NCI-H526 treated with DMSO at 0.1 percent for 48 hours (cell line): Measurements from ENCODE around the gene UPP1.
"Not testable (repeated sequence)": the region's sequence is repeated elsewhere in the genome, so short reads cannot be mapped to it uniquely, and the experiment has no call there.

Source experiments
- DNase-seq: peaks from one replicate; lab custom pipeline; 2025; lab: John Stamatoyannopoulos, UW

The UPP1 gene

DNA sequence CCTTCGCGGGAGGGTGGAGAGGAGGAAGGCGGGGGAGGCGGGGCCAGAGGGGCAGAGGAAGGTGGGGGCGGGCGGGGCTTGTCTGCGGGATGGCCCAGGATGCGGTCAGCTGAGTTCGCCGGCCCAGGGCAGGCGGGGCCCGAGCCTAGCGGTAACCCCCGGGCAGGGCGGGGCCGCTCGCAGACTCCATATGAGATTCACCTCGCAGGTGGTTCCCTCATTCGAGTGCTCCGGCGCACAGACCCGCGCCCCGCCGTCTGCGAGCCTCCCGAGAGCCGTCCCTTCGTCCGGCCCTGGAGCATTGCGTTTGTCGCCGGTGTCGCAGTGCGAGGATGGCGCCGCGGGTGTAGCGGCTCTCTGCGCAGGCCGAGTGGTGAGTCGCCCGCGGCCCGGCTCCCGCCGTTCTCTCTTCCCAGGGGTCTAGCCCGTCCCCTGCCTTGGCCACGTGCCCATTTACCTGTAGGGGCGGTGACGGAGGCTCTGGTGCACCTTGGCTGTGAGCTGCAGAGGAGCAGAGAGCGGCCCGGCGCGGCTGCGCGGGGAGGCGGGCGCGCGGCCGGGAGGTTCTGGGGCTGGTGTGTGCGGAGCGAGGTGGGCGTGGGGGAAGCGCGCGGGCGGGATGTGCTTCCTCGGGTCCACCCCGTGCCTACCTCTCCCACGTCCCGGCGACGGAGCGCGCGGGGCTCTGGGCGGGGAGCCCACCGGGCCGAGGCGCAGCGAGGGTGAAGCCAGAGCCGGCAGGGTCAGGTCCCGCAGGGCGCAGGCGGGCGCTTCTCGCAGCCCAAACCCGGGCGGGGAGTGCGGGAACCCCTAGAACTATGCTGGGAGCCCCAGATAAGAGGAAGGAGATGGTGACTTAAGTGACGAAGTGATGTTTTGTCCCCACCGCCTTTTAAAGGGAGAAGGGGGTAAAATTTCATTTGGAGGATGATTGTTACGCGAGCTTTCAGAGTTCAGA lies at the start of gene UPP1:
UPP1 (plus strand) TSS at position 220 of the 958 bp plus-strand sequence. CDS start 5,519 bp downstream, outside the sequence.
- DNase-seq: peak; percentile 62

DNA sequence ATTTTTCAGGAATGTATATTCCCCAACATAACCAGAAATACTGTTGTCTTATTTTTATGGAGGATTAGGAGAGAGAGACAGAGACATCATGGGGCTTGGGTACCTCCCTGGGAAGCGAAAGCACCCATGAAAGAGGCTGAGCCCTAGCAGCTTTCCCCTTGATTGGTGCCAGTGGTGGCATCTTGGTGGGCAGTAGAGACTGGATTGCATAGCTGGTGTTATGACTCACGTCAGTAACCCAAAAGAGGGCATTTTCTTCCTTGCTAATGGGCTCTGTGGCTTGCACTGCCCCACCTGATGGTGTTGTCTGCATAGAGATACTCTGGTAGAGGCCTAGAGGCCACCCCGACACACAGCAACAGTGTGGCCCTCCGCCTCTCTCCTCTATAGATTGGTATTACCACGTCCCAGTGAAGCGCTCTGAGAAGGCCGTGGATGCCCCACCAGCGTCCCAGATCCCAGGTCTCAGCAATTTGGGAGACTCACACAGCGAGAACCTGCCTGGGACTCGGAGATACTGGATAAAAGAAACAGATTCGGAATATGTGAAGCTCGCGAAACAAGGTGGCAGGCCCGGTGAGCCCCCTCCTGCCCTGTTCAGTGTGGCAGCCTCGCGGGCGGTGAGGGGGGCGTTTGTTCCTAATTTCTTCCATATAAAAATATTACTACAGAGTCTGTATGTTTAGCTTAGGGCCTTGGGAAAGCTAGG lies 48.0 kb upstream of the UPP1 start:
- no peak for DNase-seq

DNA sequence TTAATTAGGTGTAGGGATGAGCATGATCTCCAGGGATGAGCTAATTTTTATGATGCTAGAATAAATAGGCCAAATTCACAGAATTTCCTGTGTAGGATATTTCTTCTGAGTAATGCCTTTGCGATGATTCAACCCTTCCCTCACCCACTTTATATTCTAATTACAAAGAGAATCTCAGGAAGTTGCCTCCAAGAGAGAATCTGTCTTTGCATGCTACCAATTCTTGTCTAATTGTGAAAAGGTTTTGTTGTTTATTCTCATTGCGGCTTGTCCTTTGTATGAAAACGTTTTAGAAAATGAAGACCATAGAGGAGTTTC lies 47.5 kb upstream of the UPP1 start:
- DNase-seq: no peak

DNA sequence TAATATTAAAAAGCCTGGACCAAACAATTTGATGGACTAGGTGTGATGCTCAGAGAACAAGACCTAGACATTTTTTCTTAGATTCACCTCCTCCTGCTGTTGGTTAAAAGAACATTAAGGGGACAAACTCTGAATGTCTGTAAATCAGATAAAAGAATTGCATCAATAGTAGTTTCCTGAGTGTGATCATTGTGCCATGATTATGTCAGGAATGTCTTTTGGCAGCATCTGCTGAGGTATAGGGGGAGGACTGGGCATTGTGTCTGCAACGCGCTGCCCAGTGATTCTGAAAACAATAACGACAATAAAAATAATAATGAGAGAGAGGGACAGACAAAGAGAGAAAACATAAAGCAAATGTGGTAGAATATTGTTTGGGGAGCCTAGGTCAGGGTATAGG lies 46.8 kb upstream of the UPP1 start:
- DNase-seq: no peak

DNA sequence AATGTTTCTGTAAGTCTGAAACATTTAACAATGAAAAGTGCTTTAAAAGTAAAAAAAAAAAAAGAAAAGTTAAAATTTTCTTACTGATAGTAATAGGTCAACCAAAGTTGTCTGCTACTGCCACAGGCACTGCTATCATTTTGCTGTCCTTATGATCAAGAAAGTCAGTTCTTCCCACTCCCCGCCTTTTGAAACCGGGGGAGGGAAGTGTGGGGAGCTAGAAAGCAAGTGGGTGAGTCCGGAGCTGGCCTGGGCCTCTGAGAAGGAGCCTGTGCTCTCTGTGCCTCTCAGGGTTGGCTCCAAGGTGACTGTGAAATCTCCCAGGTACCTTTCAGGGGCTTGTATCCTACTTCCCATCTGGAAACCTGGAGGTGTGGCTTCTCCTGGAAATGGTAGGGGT lies 46.4 kb upstream of the UPP1 start:
- no peak for DNase-seq

DNA sequence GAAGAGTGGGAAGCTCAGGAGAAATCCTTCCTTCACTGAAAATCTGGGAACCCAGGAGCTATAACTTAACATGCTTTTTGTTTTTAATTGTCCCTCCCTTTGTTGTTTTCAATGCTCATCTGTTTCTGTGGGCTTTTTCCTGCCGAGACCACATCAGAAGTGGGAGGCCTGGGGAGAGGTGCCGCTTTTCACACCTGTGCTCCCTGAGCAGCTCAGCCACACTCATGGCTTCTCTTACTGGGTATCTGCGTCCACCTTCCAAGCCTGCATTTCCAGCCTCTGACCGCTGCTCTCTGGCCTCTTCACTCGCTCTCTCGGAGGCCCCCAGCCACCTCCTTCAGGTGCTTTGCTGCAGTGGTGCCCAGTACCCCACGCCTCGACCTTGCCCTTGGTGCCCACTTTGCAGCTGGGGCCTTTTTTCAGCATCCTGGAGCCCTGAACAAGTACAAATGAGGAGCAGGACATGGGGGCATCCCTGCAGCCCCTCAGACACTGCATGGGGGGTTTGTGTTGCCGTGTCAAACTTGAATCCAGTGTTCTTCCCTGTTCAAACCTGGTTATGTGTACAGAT lies 43.8 kb upstream of the UPP1 start:
- no peak for DNase-seq

DNA sequence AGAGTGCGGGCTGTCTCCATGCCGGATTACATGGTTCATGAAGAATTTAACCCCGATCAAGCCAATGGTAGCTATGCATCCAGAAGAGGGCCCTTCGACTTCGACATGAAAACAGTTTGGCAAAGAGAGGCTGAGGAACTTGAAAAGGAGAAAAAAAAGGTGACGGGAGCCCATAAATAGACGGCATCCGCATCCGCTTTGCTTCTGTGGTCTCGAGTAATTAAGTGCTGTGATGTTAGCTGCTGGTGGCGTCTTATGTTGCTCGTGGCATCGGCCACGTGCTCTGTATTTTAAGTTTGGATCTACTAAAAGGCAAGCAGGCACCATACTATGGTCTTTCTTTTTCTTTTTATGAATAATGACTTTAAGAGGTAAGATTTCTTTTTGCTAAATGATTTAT lies 42.6 kb upstream of the UPP1 start:
- DNase-seq: no peak

DNA sequence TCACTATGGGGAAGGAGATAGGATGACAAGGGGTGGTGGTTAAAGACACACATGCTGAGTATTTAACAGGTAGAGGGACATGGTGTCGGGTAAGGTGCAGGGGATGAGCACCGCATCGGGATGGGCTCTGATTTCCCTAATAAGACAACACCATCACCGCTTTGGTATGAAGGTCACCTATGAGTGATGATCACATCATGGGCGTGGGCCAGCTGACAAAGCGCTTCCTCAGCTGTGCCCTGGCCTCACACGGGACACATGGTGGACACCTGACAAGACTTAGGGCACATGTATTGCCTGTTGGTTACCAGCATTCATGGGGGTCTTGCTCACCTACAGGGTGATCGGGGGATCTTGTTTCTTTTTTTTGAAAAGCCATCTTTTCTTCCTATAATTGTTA lies 41.0 kb upstream of the UPP1 start:
- DNase-seq: no peak

DNA sequence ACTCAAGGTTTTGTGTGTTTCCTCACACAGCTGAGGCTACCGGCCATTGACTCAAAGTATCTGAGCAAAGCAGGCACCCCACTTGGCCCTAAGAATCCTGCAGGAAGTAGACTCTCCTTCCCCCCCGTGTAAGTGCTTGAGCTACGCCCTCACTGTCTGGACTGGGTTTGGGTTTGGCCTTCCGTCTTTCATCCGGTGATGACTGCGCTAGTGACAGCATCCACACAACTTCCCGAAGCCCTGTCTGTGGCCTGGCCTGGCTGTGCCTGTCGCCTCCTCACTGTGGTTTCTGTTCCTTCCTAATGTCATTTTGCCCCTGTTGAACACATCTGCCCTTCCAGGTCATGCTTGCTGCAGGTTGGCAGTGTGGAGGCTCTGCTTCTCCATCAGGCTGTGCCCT lies 39.2 kb upstream of the UPP1 start:
- no peak for DNase-seq

DNA sequence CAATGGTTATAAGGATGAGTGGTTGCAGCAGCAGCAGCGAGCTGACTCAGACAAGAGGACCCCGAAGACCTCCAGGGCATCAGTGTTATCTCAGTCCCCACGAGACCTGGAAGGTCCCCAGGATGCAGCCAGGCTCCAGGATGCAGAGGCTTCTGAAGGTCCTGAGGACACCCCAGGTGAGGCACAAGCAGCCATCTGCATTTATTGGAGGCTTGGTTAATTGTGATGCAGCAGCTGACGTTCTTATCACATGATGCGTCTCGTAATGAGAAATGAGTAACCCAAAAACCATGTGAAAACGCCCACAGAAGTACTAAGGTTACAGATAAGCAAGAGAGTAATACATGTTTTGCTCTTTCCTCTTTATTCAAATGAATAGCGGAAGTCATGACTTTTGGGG lies 36.3 kb upstream of the UPP1 start:
- no peak for DNase-seq

DNA sequence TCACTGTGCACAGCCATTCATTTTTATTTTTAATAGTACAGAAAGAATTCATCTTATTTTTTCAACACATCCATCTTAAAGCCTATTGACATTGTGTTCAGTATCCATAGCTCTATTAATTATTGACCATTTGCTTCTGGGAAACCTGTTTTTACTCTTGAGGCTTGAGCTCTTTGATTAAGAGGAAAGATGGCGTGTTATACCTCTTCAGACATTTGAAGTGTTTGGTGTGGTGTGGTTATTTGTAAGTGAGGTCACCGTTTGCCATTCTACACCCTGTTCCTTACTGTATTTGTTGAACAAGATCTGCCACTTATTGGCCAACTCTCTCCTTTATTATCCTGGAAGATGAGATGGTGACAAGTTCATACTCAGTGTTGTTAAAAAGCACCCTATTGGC lies 35.3 kb upstream of the UPP1 start:
- no peak for DNase-seq

DNA sequence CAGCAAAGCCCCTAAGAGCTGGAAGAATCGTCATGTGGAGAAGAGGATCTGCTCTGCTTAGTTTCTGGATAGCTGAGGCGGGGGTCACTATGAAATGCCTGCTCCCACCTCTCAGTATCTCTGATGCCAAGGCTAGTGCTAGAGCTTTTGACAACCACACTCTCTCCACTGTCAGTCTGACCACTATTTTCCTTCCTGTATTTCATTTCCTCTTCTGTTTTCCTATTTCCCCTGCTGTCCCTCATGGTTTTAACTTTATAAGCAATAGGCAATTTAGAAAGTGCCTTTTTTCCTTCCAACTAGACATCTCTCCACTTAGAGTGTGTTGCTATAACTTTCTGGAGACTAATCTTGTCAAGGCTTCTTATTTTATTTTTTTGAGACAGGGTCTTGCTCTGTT lies 30.1 kb upstream of the UPP1 start:
- no peak for DNase-seq

DNA sequence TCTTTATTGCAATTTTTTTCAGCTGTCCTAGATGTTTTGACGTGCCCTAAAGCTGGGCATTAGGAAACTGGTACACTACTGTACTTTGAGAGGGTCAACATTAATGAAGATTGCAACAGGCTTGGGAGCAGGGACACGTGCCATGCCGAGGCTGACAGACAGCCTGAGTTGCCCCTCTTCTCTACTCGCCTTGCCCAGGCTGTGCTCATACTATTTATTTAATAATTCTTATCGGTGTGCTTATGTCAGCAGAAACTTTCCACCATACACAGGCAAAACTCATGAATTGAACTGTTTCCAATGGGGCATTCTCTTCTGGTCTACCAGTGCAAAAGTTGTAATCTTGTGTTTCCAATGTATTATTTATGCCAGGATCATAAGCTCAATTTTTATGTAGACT lies 29.4 kb upstream of the UPP1 start:
- no peak for DNase-seq

DNA sequence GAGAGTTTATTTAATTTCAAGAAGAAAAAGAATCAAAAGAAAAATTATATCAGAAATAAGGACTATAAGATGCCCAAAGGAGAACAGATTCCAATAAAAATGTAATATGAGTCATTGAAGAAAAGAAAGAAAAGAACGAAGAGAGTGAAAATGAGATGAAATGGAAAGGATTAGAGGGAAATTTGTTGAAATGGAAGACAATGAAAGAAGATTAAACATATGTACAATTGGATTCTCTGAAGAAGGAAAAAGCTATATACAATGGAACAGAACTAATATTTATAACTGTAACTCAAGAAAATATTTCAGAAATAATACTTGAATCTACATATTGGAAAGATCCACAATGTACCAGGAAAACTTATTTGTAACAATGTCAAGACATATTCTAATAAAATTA lies 25.1 kb upstream of the UPP1 start:
- DNase-seq: no peak

DNA sequence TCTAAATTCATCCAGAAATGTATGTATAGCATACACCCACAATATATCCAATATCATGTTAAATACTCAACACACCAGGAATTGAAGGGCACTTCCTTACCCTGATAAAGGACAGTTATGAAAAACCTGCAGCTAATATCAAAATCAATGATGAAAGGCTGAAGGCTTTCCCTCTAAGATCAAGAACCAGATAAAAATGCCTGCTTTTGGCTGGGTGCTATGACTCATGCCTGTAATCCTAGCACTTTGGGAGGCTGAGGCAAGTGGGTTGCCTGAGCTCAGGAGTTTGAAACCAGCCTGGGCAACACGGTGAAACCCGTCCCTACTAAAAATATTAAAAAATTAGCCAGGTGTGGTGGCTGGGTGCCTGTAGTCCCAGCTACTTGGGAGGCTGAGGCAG lies 21.6 kb upstream of the UPP1 start:
- no peak for DNase-seq

DNA sequence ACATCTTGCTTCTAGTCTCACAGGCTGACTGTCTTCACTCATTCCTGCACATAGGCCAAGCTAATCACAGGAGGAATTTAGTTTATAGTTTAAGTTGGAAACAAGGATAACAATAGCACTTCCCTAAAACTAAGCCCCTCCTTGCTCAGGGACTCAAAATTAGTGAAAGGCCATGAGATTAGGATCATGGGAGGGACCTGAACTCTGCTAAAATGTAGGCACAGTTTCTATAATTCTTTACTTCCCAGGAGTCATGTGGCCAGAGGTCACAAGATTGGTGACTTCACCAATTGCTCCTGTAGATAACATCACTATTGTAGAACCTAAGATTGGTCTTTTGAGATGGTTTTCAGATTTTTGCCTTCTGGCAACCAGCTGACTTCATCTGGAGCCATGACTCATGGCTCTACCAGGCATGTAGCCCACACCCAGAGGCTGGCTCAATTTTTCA lies 14.8 kb upstream of the UPP1 start:
- no peak for DNase-seq

DNA sequence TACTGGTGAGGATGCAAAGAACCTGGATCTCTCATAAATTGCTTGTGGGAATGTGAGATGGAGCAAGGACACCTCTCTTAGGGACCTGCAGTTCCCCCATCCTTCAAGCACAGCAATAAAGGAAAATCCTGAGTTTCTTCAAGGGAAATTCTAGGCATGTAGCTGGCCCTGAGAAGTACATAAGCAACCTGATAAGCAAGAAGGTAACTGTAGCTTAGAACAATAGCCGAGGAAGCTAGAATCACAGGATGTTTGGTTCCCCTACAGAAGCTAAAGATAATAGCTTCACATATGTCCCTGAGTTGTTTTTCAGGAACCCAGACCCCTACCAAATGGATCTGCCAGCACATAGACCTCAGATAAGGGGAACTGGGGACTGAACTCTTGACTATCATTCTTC lies 11.6 kb upstream of the UPP1 start:
- no peak for DNase-seq

DNA sequence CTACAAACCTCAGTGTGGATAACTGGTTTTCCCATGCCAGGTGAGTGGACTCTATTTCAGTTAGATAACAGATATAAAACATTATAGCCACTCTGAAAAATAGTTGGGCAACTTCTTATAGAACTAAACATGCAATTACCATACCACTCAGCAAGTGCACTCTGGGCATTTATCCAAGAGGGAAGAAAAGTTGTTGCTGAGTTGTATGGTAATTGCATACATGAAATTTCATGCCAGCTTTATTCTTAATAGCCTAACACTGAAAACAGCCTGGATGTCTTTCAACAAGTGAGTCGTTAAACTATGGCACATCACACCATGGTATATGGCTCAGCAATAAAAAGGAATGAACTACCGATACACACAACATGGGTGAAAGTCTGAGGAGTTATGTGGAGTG lies 10.6 kb upstream of the UPP1 start:
- no peak for DNase-seq

DNA sequence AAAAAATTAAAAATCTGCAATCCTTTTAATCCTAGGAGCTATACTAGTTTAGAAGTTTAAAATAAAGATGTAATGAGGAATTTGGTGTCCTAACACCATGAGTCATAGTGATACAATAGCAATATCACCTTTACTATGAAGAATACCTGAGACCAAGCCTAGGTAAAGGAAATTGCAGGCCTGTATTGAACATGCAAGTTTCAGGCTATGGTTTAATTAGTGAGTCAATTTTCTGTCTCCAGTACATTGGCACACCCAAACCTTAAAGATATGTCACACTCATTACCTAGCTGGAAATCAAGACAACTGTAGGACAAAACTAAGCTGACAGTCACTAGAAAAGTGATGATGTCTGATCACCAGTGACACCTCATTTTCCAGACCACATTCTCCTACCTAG lies 6.7 kb upstream of the UPP1 start:
- not testable (repeated sequence) for DNase-seq

DNA sequence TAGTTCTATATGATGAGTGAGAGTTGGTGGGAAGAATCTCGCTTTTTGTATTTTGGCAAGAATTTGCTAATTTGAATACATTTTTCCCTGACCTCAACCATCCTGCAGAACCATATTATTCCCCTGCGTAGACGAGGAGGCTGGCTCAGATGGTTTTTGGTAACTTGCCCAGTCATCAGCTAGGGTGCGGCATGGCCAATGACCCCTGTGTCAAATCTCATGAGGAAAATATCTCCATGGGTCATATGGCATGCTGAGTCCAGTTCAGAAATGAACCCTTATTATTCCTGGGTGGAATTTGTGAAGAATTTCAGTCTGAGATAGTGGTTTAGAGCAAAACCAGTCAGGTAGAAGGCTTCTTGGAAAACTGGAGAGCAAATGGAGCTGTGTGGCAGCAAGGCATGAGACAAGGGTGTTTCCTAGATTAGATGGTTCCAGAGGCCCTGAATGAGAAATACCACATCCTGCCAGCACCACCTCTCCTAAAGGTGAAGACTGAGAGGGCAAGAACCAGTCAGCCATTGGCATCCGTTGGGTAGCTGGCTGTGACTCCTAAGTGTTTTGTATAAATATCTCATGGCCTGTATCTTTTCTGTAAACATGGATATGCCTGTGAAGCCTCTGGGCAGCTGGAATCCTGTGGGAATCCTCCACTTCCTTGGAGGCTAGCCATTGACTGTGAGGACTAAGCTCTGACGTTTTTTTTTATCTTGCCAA lies 5.8 kb upstream of the UPP1 start:
- no peak for DNase-seq

DNA sequence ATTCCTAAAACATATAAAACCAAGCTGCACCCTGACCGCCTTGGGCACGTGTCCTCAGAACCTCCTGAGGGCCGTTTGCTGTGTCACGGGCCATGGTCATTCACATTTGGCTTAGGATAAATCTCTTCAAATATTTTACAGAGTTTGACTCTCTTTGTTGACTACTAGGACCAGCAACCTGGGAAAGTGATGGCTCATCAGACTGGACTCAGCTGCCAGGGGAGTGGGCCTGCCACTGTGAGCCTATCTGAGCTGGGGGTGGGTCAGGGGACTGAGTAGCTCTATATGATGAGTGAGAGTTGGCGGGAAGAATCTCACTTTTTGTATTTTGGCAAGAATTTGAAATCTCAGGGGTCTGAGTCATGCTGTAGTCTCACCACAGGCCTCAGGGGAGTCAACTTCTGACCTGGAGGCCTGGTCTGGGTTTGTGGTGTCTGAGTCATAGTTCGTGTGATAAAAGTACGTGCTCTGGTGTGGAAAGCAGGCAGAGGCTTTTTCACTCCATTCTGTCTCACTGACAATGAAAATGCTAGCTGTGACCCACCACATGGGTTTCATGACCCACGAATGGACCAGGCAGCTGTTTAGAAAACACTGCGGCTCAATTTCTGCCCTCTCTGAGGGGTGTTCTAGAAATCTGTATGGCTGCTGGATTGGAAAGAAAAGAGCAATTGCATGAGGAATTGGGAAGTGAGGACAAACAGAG lies 4.2 kb upstream of the UPP1 start:
- no peak for DNase-seq

DNA sequence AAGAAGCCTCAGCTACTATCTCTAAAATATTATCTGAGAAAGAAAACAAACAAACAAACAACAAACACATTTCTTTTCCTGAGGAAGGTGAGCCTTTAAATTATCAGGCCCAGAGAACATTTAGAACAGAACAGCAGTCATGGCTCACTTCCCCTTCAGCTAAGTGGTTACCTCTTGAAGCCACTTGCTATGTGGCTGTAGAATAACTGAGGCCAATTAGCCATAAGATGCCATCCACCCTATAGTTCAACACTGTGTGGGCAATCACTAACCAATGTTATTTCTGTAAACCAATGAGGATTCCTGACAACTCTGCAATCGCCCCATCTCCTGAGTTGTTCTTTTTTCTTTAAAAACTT lies 3.7 kb upstream of the UPP1 start:
- no peak for DNase-seq
